GM21723 (cell line): ENCODE data around the gene MB.

Experiments used
- ATAC-seq: cut with Tn5 transposase; IDR thresholded peaks from one replicate; pipeline ENCODE4 v1.9.1; 2021; ENCODE audit warnings: mild to moderate bottlenecking, moderate library complexity; ENCODE audit not compliant: unreplicated experiment

Gene MB

DNA sequence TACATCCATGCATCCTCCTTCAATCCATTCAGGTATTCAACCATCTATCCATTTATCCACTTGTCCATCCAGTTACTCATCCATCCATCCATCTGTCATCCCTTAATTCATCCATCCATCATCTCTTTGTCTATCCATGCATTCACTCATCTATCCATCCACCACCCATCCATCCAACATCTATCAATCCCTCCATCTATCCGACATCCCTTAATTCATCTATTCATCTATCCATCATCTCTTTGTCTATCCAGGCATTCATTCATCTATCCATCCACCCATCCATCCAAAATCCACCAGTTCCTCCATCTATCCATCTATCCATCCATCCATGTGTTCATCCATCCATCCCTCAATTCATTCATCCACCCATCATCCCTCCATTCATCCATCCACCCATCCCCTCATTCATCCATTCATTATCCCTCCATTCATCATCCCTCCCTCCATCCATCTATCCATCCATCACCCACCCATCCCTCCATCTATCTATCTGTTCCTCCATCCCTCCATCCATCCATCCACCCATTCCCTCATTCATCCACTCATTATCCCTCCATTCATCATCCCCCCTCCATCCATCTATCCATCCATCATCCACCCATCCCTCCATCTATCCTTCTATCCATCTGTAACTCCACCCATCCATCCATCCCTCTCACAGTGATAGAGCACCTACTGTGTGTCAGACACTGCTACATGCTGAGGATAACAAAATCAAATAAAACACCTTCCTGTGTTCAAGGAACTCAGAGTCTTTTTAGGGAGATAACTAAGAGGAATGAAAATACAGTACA, 1.5 kb upstream of the MB start:
- no peak for ATAC-seq

DNA sequence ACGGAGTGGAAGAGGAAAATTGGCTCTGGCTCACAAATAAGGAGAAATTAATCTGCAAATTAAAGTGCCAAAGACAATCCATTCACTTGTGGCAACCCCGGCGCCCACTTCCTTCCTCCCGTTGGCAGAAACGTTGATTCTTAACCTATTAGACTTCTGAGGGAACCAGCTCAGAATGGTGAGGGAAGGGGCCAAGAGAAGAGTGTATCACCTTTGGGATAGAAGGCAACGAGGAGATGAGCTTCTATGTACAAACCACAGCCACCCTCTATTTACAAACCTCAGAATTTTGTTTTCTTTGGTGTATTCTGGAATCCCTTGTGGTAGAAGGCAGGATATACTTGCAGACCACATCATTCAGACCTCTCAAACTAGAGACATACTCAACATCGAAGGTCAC, 1.1 kb downstream of the MB start:
- ATAC-seq: no peak

DNA sequence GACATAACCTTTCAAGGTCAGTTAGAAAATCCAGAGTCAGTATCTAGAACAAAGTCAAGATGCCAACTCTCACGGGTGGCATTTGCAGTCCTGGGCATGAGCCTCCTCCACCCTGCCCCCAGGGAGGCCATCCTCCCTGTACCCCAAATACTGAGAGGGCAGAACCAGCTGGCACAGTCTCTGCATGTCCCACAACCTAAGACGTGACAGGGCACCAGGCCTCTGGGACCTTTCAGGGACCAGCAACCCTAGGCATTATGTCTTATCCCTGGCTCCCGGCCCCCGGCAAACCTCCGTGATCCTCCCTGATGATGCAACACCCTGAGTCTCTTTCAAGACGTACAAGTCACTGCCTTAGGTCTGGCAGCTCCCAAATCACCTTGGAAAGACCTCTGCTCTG, 2.0 kb downstream of the MB start:
- ATAC-seq: no peak

DNA sequence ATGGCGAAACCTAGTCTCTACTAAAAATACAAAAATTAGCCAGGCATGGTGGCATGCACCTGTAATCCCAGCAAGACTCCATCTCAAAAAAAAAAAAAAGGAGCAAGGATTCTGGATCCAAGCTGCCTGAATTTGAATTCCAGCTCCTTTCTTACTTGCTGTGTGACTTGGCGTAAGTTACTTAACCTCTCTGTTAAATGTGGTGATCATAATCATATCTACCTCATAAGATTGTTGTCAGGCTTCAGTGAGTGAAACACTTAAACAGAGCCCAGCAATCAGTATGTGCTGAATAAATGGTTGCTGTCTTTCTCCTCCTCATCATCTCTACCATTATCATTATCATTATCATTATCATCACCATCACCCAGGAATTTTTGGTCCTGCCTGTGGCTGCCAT, 2.7 kb downstream of the MB start:
- no peak for ATAC-seq

DNA sequence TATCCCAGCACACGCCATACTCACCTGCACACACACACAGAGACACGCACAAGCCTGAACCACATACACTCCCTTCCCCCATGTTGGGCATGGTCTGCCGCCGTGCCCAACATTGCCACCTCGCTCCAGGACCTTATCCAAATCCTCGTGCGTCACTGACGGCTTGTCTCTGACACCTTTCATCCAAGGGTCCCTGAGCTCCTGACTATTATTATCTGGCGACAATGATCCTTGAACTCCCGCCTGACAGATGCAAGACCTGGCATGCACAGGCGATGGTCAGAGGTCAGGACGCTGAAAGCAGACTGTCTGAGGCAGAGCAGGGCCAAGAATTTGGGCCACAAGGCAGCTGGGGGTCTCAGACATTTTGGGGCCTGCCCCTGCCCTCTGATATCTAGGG, 4.2 kb downstream of the MB start:
- ATAC-seq: no peak

DNA sequence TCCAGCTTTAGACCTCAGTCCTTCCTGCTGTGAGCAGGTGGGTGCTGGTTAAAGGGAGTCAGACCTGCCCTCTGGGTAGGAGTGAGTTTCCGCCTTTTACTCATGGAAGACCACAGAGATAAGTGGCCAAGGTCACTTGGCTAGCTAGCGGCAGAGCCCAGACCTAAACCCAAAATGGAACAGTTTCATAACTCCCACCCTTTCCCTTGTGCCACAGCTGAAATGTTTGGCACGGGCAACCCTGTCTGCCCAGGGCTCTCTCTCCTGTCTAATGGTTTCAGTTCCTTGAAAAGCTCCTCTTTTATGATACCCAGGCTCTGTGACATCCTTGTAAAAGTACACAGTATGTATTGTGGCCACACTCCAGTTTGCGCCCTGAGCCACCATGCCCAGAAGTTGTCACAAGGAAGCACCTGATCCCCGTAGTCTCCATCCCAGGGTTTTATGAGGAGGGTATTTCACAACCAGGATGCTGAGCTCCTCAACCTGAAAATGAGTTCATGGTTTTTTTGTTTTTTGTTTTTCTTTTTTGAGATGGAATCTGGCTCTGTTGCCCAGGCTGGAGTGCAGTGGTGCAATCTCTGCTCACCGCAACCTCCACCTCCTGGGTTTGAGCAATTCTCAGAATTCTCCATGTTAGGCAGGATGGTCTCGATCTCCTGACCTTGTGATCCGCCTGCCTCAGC, 5.1 kb downstream of the MB start:
- ATAC-seq: no peak

DNA sequence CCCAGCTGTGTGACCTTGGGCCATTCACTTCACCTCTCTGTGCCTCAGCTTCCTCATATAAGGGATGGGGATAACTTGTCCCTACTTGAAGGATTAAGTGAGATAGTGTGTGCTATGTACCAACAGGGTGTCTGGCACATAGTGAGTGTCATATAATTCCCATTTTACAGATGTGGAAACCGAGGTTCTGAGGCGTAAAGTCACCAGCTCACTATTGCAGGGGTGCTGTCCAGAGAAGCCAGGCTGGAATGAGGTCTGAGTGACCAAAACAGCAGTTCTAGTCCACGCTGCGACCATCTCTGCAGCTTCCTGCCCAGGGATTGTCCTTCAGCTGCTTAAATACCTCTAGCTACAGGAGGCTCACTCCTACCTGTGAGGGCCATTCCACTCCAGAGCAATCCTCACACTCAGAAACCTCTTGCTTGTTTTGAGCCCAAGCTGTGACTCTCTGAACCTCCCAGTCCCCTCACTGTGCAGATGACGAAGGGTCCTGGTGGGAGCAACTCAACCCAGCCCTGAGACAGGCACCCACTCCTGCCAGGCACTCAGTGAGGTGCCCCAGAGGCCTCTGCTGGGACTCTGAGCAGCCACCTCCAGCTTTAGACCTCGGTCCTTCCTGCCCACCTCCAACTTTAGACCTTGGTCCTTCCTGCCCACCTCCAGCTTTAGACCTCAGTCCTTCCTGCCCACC, 5.8 kb downstream of the MB start:
- ATAC-seq: no peak

DNA sequence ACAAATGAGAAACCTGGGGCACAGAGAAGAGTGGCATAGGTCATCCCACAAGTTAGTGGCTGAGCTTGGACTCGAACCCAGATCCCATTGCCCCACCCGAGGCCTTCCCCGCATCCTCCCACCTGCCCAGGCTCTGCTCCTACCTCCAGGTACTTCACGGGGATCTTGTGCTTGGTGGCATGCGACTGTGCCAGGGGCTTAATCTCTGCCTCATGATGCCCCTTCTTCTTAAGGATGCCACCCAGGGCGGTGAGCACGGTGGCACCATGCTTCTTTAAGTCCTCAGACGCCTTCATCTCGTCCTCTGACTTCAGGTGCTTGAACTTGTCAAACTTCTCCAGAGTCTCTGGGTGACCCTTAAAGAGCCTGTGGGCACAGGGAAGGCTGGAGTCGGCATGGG, 6.4 kb downstream of the MB start:
- no peak for ATAC-seq

DNA sequence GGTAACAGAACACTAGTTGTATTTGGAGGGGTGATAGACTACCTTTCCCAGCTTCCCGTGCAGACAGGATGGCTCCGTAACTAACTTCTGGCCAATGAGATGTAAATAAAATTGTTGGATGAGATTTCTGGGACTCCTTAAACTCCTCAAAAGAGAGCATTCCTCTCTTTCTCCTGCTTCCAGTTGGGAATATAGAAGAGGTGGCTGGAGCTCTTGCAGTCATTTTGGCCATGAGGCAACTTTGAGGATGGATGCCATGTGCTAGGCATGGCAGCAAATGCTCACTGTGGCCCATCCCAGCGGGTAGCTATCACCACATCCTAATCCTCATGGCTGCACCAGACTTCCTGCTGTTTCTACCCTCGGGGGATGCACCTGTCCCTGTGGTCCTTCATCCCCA, 7.4 kb downstream of the MB start:
- ATAC-seq: no peak

DNA sequence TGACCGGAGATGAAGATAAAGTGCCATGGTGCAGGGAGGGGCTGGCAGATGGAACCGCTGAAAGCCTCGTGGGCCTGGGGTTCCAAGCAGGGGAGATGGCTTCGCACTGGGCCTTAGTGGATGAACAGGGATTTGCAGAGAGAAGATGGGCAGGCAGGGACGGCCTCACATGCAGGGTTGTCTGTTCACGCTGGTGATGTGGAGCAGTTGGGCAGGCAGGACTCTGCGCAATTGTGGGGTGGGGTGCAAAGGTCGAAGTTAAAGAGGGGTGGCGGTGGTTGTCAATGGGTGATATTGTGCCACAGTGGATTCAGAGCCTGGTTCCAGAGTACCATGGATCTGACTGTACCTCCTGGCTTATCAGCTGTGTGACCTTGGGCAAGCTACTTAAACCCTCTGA, 7.9 kb downstream of the MB start:
- no peak for ATAC-seq

DNA sequence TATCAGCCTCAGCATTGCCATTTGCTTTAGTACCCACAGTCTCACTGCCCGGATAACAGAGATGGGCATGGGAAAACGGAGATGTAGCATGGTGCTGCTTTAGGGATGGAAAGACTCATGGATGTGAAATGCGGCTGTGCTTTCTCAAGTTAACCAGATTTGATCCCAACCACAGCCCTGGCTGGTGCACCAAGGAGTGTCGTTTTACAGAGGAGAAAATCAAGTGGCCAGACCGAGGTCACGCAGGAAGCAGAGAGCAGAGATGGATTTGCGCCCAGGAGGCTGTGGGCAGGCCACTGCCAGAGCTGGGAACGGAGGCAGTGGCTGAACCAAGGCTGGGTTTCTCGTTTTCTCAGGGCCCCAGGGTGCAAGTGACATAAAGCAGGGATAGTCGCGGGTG, 9.0 kb downstream of the MB start:
- no peak for ATAC-seq

DNA sequence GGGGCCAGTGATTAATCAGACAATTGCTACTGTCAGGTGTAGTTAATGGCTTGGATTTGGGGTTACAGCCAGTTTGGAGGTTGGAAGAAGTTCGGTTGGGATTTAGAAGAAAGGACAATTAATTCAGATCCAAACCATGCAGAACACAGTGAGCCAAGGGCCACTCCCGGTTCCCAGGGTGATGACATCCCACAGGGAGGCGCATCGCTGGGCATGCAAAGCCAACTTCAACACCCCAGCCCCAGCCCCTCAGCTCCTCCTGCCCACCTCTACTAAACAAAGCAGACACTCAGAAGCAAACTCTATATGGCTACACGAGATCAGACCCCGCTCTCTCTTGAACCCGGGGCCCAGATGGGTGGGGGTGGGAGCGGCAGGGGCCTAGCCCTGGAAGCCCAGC, 10.2 kb downstream of the MB start:
- no peak for ATAC-seq

DNA sequence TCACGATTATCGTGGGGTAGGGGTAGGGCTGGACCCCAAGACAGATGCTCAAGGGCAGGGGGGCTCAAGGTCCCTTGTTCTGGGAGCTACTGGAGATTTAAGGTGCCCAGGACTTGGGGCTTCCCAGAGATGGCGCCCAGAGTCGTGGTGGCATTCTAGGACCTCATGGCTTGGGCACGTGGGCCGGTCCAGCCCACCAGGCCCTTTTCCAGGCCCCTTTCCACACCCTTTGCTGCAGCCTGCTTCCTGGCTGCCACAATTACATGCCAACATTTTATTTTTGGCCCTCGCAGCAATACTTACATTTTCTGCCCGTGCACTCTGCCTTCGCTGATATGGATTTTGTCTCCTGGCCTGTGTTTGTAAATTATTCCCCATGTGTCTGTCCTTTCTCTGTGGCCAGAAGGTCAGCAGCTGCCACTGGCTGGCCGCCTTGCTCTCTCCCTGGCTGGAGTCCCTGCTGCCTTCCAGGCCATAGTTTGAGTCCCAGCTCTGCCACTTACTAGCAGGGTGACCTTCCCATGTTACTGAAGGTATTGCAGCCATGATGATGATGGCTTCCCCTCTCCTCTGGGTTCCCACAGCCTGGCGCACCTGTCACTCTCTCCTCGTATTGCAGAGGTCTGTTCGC, 11.2 kb downstream of the MB start:
- no peak for ATAC-seq

DNA sequence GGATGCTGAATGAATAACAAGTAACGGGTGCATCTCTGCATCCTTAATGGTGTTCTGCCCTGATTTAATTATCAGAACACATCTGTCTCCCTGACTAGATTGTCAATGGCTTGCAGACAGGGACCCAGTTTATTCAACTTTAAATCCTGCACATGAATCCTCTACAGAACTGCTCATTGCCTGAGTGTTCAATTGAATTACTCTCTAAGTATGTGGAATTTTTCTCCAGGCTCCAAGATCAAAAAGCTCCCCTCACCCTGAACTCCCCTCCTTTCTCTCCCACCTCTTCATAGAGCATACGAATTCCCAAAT, 11.8 kb downstream of the MB start:
- no peak for ATAC-seq

DNA sequence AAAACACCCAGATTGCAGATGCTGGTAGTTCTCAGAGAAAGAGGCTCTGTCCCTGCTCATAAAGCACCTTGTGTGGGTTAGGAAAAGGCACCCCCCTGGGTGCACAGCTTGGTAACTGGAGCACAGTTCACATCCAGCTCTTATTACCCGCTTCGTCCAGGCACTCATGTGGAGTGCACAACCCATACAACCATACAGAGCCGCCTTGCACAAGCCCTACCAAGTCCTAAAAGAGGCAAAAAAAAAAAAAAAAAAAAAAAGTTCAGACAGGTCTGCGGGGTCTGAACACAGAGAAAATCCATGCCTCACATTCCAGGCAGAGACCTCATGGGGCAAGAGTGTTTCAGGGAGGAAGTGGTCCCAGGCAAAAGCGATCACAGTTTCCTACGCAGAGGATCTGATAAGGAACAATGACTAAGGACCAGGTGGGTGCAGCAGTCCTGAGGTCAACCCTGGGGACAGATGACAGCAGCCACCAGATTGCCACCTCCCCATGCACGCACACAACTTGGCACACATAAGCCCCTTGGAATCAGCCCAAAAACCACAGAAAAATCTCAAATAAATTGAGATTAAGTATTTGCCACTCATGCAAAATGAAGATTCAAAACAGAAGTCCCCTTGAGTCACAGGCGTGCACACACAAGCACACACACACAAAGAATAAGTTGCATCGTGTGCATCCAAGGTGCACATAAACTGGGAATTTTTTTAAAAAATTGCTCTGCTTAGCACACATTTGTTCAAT, 12.3 kb downstream of the MB start:
- ATAC-seq: no peak

DNA sequence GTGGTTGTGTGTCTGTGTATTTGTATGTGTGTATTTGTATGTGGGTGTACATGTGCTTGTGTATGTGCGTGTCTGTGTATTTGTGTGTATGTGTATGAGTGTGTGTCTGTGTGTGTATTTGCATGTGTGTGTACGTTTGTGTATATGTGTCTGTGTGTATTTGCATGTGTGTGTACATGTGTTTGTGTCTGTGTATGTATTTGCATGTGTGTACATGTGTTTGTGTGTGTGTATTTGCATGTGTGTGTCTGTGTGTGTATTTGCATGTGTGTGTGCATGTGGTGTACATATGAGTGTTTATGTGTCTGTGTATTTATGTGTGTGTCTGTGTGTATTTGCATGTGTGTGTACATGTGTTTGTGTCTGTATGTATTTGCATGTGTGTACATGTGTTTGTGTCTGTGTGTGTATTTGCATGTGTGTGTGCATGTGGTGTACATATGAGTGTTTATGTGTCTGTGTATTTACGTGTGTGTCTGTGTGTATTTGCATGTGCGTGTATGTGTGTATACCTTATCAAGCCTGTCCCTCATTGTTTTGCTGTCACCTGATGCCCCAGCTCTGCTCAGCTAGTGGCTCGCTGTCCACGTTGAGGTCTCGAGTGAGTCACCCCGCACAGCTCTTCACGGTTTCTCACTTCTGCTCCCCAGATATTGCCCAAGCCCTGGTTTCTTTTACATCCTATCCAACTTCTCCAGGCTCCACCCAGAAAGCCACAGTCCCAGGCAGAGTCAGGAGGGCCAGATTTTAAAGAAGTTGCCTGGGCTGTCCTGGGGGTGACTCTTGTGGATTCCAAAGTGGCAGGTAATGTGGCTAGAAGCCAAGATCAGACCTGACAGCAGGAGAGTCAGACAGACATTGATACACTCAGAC, 15.2 kb downstream of the MB start:
- ATAC-seq: no peak

DNA sequence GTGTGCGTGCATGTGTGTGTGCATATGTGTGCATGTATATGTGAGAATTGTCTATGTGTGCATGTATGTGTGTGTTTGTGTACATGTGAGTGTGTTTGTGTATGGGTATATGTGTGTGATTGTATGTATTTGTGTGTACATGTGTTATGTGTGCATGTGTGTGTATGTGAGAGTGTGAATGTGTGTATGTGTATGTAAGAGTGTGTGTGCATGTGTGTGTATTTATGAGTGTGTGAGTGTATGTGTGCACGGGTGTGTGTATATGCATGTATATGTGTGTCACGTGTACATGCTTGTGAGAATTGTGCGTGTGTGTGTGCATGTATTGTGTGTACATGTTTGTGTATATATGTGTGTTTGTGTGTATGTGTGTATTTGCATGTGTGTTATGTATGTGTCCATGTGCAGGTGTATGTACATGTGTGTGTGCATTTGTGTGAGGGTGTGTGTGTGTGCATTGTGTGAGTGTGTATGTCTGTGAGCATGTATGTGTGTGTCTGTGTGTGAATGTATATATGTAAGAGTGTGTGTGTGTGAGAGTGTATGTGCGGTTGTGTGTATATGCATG, 16.0 kb downstream of the MB start:
- ATAC-seq: no peak

DNA sequence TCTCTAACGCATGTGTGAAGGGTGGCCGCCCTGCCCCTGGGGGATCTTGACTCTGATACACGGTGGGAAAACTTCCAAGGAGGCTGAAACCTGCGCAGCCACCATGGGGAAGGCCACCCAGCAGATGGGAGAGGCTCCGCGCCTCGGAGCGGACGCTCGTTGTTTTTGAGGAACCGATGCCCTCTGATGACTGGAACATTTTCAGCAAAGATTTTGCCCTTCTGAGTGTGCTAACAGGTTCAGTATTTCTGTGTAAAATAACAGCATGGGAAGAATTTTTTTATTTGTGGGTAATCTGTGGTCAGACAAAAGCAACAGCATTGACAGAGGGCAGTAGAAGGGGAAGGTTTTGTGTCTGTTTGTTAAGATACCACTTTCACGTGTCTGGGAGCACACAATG, 16.7 kb downstream of the MB start:
- ATAC-seq: no peak

DNA sequence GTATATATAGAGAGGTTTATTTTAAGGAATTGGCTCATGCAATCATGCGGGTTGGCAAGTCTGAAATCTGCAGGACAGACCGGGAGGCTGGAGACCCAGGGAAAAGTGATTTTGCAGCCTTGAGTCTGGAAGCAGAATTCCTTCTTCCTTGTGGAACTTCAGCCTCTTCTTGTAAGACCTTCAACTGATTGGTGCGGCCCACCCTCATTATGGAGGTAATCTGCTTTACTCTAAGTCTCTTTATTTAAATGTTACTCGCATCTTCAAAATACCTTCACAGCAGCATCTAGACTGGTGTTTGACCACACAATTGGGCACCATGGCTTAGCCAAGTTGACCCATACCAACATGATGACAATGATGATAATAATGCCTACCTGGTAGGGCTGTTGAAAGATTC, 17.8 kb downstream of the MB start:
- ATAC-seq: no peak

DNA sequence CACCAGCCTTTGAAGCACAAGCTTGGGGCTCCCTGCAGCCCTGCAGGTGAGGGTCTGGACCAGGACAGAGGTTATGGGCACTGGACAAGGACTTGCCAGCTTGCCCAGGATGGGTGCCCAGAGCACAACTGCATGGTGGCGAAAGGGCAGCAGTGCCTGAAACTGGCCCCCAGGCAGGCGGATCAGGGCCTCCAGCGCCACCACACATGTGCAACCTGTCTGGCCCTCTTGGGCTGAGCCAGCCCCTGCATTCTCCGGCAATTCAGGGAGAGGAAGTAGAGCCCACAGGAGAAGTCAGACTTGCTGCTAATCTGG, 18.8 kb downstream of the MB start:
- ATAC-seq: no peak
